KBM-7 (cell line): Measurements from ENCODE around the gene DCBLD2.
A peak's percentile ranks its signal among the peaks of the same experiment; 100 is the strongest.

Source experiments
- DNase-seq: peaks from one replicate; pipeline ENCODE4 v3.0.0-alpha.2; 2015
- in situ Hi-C: fragments of 300-500 bp; cut with MboI; formaldehyde crosslinking; loops from 2 replicates; pipeline ENCODE4 v1.14.3; 2020; ENCODE audit warnings: low sequenced_read_pairs, low pct_unique_long_range_greater_than_20kb, mixed read lengths

The DCBLD2 gene

GRCh38 chr3:98901392-98902350, at the start of gene DCBLD2:
TSS of gene DCBLD2 (minus strand) at chr3:98901695. CDS start at chr3:98901326, 369 bp downstream.
- in situ Hi-C loops = no loop called here
- DNase-seq = peak; percentile 99

DNA sequence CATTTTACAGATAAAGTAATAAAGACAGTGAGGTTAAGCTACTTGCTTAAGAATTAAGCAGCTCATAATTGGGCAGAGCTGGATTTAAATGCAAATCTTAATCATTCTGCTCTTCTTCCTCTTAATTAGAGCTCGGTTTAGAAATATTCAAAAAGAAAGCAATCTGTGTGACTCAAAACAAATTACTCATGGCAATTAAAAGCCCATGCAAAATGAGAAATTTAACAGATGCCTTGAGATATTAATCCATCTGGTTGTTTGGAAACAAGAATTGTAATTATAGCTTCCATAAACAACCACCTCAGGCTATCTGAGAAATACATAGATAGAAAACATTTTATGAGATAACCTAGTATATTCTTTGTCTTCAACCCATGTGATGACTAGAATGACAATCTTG, 44.2 kb upstream of the DCBLD2 start:
- in situ Hi-C loops = no loop called here
- no peak for DNase-seq

DNA sequence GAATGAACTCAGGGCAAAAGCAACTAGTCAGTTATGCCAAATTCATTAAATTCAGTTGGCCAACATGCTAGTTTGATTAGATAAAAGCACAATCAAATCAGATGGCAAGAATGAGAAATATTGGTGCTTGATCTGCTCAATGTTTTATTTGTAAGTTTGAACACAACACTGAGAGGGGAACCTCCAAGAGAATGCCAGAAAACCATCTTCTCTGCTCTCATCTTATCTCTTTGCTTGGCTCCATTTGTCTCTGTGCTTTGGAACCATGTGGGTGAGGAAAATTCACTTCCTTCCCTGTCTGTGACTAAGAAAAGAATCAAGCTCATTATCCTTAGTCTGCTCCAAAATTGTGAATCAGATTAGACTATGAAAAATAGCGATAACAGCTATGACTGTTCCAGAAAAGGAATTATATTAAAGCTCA, 43.6 kb upstream of the DCBLD2 start:
- in situ Hi-C loops = no loop called here
- no peak for DNase-seq

GRCh38 chr3:98930413-98930812, 28.9 kb upstream of the DCBLD2 start:
- in situ Hi-C loops = no loop called here
- no peak for DNase-seq

DNA sequence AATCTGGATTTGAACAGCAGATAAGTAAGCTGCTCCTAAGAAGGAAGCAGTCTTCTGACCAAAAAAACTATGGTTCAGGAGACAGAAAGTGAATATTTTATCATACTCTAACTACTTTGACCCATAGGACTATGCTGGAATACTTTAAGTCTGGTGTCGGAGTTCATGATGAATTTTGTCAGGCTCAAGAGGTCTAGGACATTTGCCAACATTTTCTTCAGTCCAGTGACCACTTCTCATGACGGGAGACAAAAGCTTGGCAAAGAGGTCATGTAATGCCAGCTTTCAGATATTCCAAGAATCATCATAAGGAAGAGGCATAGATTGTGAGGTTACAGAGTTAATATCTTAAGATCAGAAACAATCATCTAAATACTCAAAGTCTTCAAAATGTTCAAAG, 20.5 kb upstream of the DCBLD2 start:
- no peak for DNase-seq
- in situ Hi-C loops = no loop called here

GRCh38 chr3:98920166-98920565, 18.7 kb upstream of the DCBLD2 start:
- DNase-seq = no peak
- in situ Hi-C loops = no loop called here

- in situ Hi-C loops = no loop called here
- no peak for DNase-seq
Observed at GRCh38 chr3:98918586-98918985, 17.1 kb upstream of the DCBLD2 start.

- DNase-seq = no peak
- in situ Hi-C loops = no loop called here
Observed at GRCh38 chr3:98917608-98918007, 16.1 kb upstream of the DCBLD2 start.

GRCh38 chr3:98914210-98915080, 12.9 kb upstream of the DCBLD2 start:
- in situ Hi-C loops = no loop called here
- DNase-seq = no peak

DNA sequence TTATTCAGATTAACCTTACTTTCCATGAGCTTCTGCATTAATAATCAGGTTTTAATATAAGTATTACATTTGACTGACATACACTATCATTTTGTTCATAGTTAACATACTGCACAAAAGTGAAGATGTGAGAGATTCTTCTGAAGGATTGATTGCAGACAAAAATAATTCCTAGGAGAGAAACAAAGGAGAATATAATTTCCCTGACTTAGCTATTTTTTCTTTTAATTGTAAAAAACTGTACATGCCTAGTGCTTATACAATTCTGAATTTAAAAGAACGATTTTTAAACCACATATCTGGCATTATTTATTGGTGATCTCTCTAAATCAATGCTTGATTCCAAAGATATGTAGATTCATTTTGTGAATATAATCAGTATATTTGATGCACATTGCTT, 11.0 kb upstream of the DCBLD2 start:
- in situ Hi-C loops = no loop called here
- no peak for DNase-seq

- no peak for DNase-seq
- in situ Hi-C loops = no loop called here
Observed at GRCh38 chr3:98906230-98906629, 4.7 kb upstream of the DCBLD2 start.

- DNase-seq = no peak
- in situ Hi-C loops = no loop called here
Observed at GRCh38 chr3:98903705-98904481, 2.4 kb upstream of the DCBLD2 start.

DNA sequence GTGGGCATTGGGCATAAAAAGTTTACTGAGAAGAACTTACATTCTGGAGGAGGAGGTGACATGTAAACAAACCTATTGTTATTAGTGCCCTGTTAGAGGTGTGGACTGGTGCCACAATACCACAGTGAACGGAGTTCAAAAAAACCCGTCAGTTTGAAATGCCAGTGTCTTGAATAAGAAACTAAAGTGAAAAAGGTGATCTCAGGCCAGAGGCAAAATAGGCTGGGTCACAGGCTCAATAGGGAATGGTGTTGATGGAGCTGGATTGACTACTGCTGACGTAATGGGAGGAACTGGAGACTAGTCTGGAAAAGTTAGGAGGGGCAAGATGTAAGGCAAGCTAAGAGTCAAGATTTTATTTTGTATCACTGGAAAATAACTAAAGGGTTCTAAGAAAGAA, 1.6 kb upstream of the DCBLD2 start:
- in situ Hi-C loops = no loop called here
- no peak for DNase-seq

DNA sequence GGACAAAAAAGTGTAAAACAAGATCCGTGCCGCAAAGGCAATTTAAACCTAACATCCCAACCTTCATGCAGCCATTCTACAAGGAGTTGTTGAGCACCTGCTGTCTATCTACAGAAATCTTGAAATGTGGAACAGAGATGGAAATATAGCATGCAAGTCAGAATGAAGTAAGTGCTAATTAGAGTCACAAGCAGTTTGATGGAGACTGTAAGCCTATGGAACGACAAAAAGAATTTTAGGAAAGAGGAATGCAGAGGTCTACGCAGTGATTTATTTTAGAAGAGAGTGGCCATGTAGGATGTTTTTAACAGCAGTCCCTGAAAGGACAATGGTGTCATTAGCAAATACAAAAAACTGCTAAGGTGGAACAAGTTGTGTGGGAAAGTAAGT, 851 bp upstream of the DCBLD2 start:
- in situ Hi-C loops = no loop called here
- DNase-seq = no peak

GRCh38 chr3:98901119-98901391, 440 bp downstream of the DCBLD2 start:
- in situ Hi-C loops = no loop called here
- no peak for DNase-seq

GRCh38 chr3:98900265-98901118, 1.0 kb downstream of the DCBLD2 start:
- in situ Hi-C loops = no loop called here
- peak; percentile 54 for DNase-seq

DNA sequence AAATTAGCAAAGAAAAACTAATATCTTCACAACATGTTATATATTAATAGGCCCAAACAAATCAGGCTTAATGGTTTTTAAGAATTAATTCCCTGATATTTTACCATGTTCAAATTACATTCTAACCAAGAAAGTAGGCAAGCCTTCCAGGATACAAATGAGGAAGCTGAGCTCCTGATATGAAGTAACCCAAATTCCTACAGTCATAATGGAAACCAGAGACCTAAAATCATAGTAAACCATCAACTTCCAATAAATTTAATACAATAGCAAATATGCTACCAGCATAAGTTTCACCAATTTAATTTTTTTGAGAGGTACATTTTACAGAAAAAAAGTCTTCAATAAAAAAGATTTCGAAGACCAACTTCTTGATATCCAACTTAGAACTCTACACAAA, 3.8 kb downstream of the DCBLD2 start:
- in situ Hi-C loops = no loop called here
- DNase-seq = no peak

GRCh38 chr3:98894791-98895576, 6.5 kb downstream of the DCBLD2 start:
- in situ Hi-C loops = no loop called here
- DNase-seq = no peak
